OCI-M2 (cell line): ENCODE data around the gene RFFL.
A peak's percentile ranks its signal among the peaks of the same experiment; 100 is the strongest.
"Not testable (repeated sequence)": the region's sequence is repeated elsewhere in the genome, so short reads cannot be mapped to it uniquely, and the experiment has no call there.

Experiments
- DNase-seq: peaks from one replicate; lab custom pipeline; 2025; ENCODE audit not compliant: unreplicated experiment; lab: John Stamatoyannopoulos, UW

Gene RFFL

GRCh38 chr17:35006961-35007360 is 56.5 kb downstream of the RFFL start:
- DNase-seq = no peak

GRCh38 chr17:35006345-35006744 is 57.2 kb downstream of the RFFL start:
- DNase-seq = no peak

DNA sequence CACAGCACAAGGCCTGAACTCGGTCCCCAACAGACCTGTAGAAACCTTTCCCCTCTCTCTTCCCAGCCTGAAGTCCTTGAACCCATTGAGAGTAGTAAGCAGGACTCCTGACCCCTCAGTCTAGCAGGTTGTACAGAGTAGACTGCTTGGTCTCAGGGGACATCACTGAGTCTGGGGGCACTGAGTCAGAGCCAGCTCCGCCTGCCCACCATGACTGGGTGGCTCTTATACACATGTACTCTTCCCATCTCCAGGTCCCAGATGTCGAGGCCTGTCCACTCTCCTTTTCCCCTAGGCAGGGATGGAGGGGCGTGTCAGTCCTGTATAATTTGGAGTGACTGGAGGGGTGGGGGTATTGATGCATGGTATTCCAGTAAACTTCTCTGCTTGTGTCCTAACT is 59.7 kb downstream of the RFFL start:
- no peak for DNase-seq

GRCh38 chr17:35002876-35003551 is 60.5 kb downstream of the RFFL start:
- no peak for DNase-seq

DNA sequence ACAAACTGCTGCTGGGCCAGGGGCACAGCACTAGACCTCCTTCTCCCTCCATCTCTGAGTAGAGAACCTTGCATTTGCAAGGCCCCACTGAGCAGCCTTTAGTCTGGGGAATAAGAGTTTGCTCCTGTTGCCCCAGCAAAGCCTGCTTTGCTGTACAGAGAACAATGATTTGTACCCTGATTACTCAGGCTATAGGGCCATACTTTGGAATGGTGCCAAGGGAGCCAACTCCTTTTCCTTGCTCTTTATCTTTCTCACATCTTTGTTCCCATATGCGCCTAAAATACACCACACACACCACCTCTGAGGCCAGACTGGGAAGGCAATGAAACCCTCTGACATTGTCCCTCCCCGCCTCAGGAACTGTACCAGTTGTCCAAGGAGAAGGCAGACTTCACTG is 62.0 kb downstream of the RFFL start:
- no peak for DNase-seq

DNA sequence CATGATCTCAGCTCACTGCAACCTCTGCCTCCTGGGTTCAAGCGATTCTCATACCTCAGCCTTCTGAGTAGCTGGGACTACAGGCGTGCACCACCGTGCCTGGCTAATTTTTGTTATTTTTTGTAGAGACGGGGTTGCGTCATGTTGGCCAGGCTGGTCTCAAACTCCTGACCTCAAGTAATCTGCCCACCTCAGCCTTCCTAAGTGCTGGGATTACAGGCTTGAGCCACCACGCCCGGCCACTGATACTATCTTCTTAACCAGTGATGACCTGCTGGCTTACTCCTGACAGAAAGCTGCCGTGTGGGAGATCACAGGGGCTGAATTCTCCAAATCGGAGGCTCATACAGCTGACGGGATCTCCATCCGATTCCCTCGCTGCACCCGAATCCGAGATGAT is 62.5 kb downstream of the RFFL start:
- not testable (repeated sequence) for DNase-seq

DNA sequence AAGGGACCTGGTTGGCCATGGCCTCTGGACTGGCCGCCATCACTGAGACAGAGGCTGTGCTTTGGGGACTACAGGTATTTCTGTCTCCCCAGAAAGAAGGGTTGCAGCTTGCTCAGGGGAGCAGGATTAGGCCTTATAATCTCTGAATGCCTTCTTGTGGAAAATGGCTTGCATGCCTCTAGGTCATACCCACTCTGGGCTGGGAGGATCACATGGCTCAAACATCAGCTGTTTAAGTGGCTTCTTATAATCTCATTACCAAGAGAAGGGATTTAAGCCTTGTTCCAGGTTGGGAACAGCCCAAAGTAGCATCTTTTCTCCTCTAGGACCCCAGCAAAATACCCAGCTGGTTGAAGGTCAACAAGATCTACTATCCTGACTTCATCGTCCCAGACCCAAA is 64.1 kb downstream of the RFFL start:
- no peak for DNase-seq

GRCh38 chr17:34998205-34998604 is 65.3 kb downstream of the RFFL start:
- no peak for DNase-seq

GRCh38 chr17:34997355-34997862 is 66.1 kb downstream of the RFFL start:
- DNase-seq = no peak

- no peak for DNase-seq
Observed at GRCh38 chr17:34996422-34997285, 66.9 kb downstream of the RFFL start.

GRCh38 chr17:34993031-34993430 is 70.5 kb downstream of the RFFL start:
- no peak for DNase-seq

- no peak for DNase-seq
Observed at GRCh38 chr17:34991606-34992005, 71.9 kb downstream of the RFFL start.

DNA sequence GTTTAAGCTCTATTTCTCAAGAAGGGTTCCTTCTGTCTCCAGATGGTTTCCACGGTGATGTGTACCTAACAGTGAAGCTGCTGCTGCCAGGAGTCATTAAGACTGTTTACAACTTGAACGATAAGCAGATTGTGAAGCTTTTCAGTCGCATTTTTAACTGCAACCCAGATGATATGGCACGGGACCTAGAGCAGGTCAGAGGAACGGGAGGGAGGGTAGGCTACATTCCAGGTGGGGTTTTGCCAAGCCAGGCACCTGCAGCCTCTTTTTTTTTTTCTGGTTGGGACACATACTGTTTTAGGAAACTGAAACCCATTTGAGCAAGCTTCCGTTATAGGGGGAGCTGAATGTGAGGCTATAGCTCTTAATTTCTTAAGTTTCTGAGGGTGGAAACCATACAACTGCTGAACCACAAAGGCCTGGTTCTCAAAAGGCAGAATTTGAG is 72.6 kb downstream of the RFFL start:
- DNase-seq = no peak

- no peak for DNase-seq
Observed at GRCh38 chr17:34989473-34989872, 74.0 kb downstream of the RFFL start.

DNA sequence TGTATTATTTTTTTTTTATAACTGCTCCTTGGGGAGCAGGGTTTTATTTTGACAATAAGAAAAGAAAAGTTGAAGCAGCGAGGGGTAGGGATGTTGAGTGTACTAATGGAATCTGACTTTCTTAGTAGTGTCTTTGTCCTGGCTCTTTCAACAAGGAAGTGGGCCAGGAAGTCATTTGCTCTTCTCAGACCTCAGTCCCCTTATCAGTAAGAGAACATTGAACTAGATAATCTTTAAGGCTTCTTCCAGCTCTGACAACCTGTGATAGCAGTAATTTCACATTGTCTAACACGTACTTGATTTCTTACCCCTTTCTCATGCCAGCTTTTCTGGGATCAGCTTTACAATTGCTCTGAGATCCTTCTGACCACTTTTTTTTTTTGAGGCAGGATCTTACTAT is 74.9 kb downstream of the RFFL start:
- DNase-seq = no peak

GRCh38 chr17:34987232-34987631 is 76.3 kb downstream of the RFFL start:
- DNase-seq = no peak

DNA sequence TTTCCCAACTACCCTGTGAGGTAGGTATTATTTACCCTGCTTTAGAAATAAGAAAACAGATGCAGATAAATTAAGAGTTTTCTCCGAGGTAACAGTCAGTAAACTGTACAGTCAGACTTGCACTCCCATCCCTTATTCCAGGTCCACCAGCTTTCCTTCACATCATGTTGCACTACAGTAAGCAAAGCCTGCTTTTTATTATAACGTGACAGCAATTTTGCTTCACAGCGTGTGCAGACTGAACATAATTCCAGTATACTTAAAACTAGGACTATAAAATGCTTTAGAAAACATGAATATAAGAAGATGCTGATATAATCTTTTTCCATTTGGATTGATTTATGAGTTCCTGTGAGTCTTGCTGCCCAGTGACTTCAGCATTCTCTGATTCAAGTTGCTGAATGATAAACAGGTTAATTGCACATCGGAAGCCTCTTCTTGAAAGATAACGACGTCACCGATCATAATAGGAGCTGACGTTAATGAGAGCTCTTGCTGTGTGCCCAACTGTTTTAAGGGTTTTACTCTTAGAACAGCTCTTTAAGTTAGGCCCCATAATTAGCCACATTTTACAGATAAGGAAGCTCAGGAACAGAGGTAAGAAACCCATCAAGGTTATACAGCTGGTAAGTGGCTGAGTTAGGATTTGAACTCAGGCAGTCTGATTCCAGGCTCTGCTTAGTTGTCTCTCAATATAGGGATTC is 81.8 kb downstream of the RFFL start:
- no peak for DNase-seq

GRCh38 chr17:34980681-34981537 is 82.6 kb downstream of the RFFL start:
- no peak for DNase-seq

- DNase-seq = peak; percentile 29
Observed at GRCh38 chr17:34980353-34980680, 83.2 kb downstream of the RFFL start, which contains the start of gene LIG3. Gene LIG3 (plus strand): TSS chr17:34980512. CDS start chr17:34983006, 2,494 bp downstream.

DNA sequence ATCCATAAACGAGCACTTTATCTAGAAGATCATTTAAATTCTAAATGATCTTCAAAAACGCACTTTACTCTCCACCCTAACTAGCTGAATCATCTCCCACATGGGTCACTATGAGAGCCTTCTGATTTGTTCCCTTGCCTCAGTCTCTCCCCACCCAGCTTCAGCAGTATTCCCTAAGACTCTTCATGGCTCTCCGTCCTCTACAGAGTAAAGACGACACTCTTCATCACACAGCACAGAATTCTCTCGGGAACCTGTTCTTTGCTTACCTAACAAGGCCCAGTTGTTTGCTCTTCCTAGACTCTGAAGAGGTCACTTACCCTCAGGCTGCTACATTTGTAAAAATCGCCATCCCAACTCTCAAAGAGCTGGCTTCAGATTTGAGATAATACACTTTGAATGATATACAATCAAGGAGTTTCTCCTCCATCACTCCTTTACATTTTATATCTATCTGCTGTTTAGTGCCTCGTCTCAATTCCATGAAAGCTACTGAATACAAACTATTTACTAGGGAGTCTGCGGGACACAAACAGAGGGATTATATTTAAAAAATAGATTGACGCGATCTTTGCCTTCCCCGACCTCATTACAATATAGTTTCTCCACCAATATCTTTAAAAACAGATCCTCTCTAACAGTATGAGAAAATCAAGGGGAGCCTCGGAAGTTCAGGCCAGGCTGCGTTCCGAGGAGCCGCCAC is 83.7 kb downstream of the RFFL start:
- no peak for DNase-seq
